Thoracic aorta (tissue), 2 donors: ENCODE data around the gene CCDC117. TPM values are rescaled to one million over a fixed set of nuclear protein-coding genes. Genes with fewer than 3 reads are reported as not detected.

Source experiments
- ATAC-seq: fragments of 150-250 bp; one replicate; pipeline ENCODE4 v1.8.0; 2017; ENCODE audit warnings: low read depth; ENCODE audit not compliant: insufficient number of reproducible peaks, low FRiP score
- DNase-seq: peaks from one replicate; pipeline ENCODE4 v3.0.0-alpha.2; 2020; ENCODE audit warnings: low spot score
- H3K27ac ChIP-seq, 2 donors: fragments of 200-600 bp; sonication (generic); 1 replicate in 1 of 2; 2 replicates in 1 of 2; pipeline ENCODE4 v1.5.1; 2016; ENCODE audit warnings: mild to moderate bottlenecking in 2 of 2, moderate library complexity in 2 of 2
- H3K27me3 ChIP-seq: fragments of 200-600 bp; sonication (generic); replicated peaks from 2 replicates; pipeline ENCODE4 v1.6.0; 2016; ENCODE audit warnings: mild to moderate bottlenecking; ENCODE audit not compliant: insufficient read depth
- H3K36me3 ChIP-seq: fragments of 200-600 bp; sonication (generic); one replicate; pipeline ENCODE4 v1.5.1; 2016
- H3K4me1 ChIP-seq, 2 donors: fragments of 200-600 bp; sonication (generic); 1 replicate in 1 of 2; 2 replicates in 1 of 2; pipeline versions ENCODE4 v1.5.1 to v1.6.0; 2016; ENCODE audit warnings: low read depth in 2 of 2, mild to moderate bottlenecking in 1 of 2; ENCODE audit not compliant: control insufficient read depth in 1 of 2
- H3K4me3 ChIP-seq: fragments of 200-600 bp; sonication (generic); 2 replicates; pipeline ENCODE4 v1.5.1; 2016; ENCODE audit warnings: mild to moderate bottlenecking
- H3K9me3 ChIP-seq: fragments of 200-600 bp; sonication (generic); 2 replicates; pipeline ENCODE4 v1.5.1; 2016
- total RNA-seq, 2 donors: library from RNA; depleted of rRNA; stranded (reverse); fragments of >200 nt; gene quantifications; one replicate each; pipeline versions ENCODE4 v1.1.0 to v1.2.3, GENCODE V29; 2016
- TF ChIP-seq, protein P1 (sequence below): fragments of 200-600 bp; sonication (generic); IDR thresholded peaks from one replicate; pipeline ENCODE4 v1.5.1; 2019; ENCODE audit warnings: antibody characterized with exemption

The CCDC117 gene
- total RNA-seq, 2 donors from 2014 or later, result 15.2 to 18.4 TPM

DNA sequence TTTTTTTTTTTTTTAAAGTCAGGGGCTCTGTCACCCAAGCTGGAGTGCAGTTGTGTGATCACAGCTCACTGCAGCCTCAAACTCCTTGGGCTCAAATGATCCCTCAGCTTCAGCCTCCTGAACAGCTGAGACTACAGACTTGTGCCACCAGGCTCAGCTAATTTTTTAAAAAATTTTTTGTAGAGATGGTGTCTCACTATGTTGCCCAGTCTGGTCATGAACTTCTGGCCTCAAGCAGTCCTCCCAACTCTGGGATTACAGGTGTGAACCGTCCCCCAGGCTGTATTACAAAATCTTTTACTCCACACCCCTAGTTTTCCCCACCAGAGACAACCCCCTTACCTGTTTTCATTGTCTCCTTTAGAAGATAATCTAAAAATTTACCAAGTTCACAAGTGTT is 1.9 kb downstream of the CCDC117 start:
- Histone ChIP-seq H3K36me3 (peaks cover 3% of the 10 kb centered on the region), H3K27ac (no peak overlapping the region), H3K27me3 (no peaks in the 10 kb centered on the region), H3K9me3 (no peaks in the 10 kb centered on the region), H3K4me1 (peaks cover 13 to 21% of the 10 kb centered on the region in 2 donors), H3K4me3 (peak overlapping the region; percentile 97)
- no peak for DNase-seq
- no peak for ATAC-seq
- TF ChIP-seq, protein P1, sequence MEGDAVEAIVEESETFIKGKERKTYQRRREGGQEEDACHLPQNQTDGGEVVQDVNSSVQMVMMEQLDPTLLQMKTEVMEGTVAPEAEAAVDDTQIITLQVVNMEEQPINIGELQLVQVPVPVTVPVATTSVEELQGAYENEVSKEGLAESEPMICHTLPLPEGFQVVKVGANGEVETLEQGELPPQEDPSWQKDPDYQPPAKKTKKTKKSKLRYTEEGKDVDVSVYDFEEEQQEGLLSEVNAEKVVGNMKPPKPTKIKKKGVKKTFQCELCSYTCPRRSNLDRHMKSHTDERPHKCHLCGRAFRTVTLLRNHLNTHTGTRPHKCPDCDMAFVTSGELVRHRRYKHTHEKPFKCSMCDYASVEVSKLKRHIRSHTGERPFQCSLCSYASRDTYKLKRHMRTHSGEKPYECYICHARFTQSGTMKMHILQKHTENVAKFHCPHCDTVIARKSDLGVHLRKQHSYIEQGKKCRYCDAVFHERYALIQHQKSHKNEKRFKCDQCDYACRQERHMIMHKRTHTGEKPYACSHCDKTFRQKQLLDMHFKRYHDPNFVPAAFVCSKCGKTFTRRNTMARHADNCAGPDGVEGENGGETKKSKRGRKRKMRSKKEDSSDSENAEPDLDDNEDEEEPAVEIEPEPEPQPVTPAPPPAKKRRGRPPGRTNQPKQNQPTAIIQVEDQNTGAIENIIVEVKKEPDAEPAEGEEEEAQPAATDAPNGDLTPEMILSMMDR, result no peak

DNA sequence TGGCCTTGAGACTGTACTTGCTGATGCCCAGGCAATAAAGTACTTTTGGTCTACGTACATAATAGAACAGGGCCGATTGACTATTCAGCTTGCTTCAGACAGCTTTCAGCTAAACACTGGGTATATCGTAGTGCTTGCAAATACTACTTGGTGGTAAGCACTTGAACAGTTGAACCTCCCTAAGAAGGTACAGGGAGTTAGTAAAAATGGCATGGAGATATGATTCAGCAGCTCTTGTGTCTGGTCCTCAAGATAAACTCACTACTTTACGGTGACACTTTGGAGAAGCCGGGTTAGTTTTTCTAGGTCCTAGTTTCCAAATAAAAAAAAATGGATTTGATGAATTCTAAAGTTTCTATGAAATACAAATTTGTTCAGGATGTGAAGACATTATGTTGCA is 7.3 kb downstream of the CCDC117 start:
- Histone ChIP-seq H3K27me3 (no peaks in the 10 kb centered on the region), H3K4me3 (no peak overlapping the region), H3K9me3 (no peaks in the 10 kb centered on the region), H3K27ac (no peak overlapping the region), H3K36me3 (peaks cover 28% of the 10 kb centered on the region), H3K4me1 (peaks cover 4 to 14% of the 10 kb centered on the region in 2 donors)
- ATAC-seq (no peak), DNase-seq (no peak)
- TF ChIP-seq, protein P1, result no peak

DNA sequence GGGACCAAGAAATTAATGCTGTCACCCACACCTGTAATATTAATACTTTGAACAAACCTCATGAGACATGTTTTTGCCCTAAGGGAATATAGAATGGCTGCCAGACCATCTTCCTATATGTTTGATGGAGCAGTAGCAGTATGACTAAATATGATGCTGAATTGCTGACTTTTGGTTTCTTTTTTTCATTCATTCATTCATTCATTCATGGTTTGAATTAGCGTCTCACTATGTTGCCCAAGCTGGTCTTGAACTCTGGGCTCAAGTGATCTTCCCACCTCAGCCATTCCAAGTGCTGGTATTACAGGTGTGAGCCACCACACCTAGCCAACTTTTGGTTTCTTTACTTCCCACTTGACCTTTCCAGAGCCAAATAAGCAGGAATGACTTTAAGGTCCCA is 7.8 kb downstream of the CCDC117 start:
- peaks cover 4 to 12% of the 10 kb centered on the region in 2 donors for H3K4me1 ChIP-seq
- H3K27me3 ChIP-seq, result no peaks in the 10 kb centered on the region
- ATAC-seq (no peak), DNase-seq (no peak)
- H3K27ac ChIP-seq, result no peak overlapping the region
- H3K4me3 ChIP-seq, result no peak overlapping the region
- H3K36me3 ChIP-seq, result peaks cover 32% of the 10 kb centered on the region
- no peaks in the 10 kb centered on the region for H3K9me3 ChIP-seq
- TF ChIP-seq, protein P1, result no peak

DNA sequence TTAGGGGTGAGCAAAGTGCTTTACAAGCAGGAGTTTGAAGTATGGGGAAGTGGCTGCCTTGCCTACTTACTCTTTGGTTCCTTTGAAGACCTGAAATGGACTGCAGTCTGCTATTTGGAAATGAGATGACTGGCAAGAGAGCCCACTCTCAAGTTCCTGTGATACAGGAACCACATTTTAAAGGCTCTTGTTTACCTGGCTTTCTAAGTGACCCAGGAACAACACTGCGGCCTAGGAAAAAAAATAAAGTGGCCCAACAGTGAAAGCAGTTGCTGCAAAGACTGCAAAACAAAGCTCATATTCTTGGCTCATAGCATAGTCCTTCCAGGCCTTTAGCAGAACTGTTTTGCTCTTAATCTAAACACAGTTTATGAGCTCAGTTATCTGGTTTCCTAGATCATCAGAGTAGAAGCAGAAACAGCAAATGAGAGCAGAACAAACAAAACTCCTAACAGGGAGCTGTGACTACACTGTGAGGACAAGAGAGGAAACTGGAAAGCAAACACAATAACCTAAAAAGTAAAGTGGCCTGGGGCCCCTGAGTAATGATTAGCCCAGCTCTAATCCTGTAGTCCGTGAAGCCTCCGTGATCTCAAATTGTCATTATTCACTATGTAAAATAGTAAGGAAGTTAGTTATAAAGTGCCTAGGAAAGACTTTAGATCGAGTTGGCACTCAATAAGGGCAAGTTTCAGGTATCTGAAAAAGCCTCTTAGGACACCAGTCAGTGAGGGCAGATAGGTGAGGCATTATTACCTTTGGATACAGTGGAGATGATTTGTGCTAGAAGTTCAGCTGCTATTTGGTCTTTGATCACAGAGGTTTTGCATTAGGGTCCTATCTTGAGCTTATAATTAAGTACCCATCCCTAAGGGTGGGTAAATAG is 11.5 kb downstream of the CCDC117 start:
- peaks cover 43% of the 10 kb centered on the region for H3K36me3 ChIP-seq
- TF ChIP-seq, protein P1, result no peak
- no peak overlapping the region for H3K4me3 ChIP-seq
- no peaks in the 10 kb centered on the region for H3K27me3 ChIP-seq
- DNase-seq, result no peak
- no peak for ATAC-seq
- H3K9me3 ChIP-seq, result no peaks in the 10 kb centered on the region
- no peak overlapping the region for H3K27ac ChIP-seq
- H3K4me1 ChIP-seq, result peaks cover 0 to 12% of the 10 kb centered on the region in 2 donors

DNA sequence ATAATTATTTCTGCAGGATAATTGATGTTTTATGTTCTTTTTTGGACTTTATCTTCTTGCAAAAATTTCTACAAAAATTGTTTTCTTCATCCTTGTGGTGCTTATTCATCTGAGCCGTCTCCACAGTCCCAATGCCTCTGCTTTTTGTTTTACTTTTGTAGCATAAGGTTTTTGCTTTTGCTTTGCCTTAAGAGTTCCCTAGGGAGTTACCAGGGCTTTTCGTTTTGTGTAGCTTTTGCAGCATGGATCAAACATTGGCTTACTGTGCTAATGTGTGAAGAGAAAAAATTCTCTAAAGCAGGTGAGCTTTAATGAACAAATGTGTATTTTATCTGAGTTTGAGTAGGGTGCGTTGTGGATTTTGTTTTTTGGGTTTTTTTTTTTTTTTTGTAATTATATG is 16.1 kb downstream of the CCDC117 start:
- no peaks in the 10 kb centered on the region for H3K4me1 ChIP-seq
- peak overlapping the region in 1 of 2 donors; percentile 2 for H3K27ac ChIP-seq
- ATAC-seq (no peak), DNase-seq (no peak)
- H3K9me3 ChIP-seq, result no peaks in the 10 kb centered on the region
- no peaks in the 10 kb centered on the region for H3K27me3 ChIP-seq
- H3K4me3 ChIP-seq, result no peak overlapping the region
- TF ChIP-seq, protein P1, result no peak
- peaks cover 32% of the 10 kb centered on the region for H3K36me3 ChIP-seq
